ENCODE measurements around the gene IER5. TPM values are rescaled to one million over a fixed set of nuclear protein-coding genes. Genes with fewer than 3 reads are reported as not detected.

The IER5 gene
- total and polyA plus RNA-seq, 9 of the 15 experiments (the other 6 are each of a cell fraction or from before 2014, with no cell fraction given) = 2.4 to 32.1 (median 12.0) TPM

DNA sequence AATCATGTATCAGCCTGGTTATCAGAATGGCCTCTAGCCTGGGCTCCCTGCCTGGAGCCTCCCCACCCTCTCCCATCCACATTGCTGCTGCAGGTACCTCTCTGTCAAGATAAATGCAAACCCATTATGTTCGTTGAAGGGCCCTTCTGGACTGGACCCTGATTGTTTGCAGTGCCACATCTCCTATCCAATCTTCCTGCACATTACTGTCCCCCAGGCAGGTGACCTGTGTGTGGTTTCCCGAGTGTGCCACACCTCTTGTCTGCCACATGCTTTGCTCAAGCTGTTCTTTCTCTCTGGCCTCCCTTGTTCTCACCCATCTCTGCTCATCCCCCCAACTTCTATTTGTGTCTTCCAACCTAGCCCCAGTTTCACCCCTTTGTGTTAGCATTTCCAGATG, 32.4 kb downstream of the IER5 start (continued):
- no peak for TF ChIP-seq GABPB2 (CRISPR knock-in tag; conservative IDR thresholded peaks at IDR 0.05)

DNA sequence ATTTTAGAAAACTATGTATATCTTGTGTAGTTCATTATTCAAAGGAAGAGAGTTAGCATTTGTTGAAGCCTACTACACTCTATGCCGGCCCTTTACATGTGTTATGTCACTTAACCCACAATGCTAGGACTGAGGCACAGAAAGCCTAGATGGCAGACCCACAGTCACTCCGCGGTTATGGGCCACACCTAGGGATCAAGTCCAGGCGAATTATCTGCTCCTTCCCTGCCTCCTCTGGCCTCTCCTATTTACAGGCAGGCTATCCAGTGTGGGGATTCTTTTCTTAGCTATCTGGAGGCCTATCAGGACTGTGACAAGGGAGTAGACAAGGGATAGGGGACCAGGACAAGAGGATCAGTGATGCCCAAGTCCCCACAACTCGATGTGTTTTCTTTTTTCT, 33.0 kb downstream of the IER5 start:
- ChIA-PET POLR2A (no interaction called here), CTCF (ENCODE audit: low intra/inter-chr PET ratio) (no interaction called here)
- in situ Hi-C loops (cut with MboI) = no loop called here
- ATAC-seq (no peak; the same call in 2 of the 3 replicates), FAIRE-seq (no peak), DNase-seq (ENCODE audit: extremely low read depth in 1 of 4, low spot score in 3 of 4) (no peak)
- Histone ChIP-seq H2AFZ (ENCODE audit: low read depth, low read length) (no peak overlapping the region), H3K36me3 (ENCODE audit: control insufficient read depth, insufficient read depth, low read length) (no peaks in the 10 kb centered on the region), H3K9ac (ENCODE audit: insufficient read depth in 1 of 2, low read depth in 2 of 2, low read length in 2 of 2) (peak overlapping the region in 1 of 2 experiments; percentile 3; a peak in 1 of 4 replicates), H3K79me2 (ENCODE audit: control insufficient read depth, insufficient read depth, low read length) (no peaks in the 10 kb centered on the region), H3K4me2 (ENCODE audit: insufficient read depth, low read length) (0 out of 2 replicates have a peak overlapping the region, but pooled peaks have one; percentile 1), H3K4me1 (replicated peaks in 1 of 2; ENCODE audit: control insufficient read depth in 2 of 2, insufficient read depth in 2 of 2, low read length in 2 of 2) (peaks cover 3 to 10% of the 10 kb centered on the region in 2 experiments; a peak in 3 of 5 replicates), H3K9me3 (replicated peaks; ENCODE audit: control insufficient read depth, insufficient read depth, low read depth, low read length) (no peaks in the 10 kb centered on the region; the same call in 1 of the 2 replicates), H3K27me3 (ENCODE audit: control insufficient read depth in 2 of 2, insufficient read depth in 2 of 2, low read length in 2 of 2) (no peaks in the 10 kb centered on the region), H3K27ac (ENCODE audit: extremely low read depth, low read depth, low read length) (no peak overlapping the region), H4K20me1 (replicated peaks; ENCODE audit: control insufficient read depth, insufficient read depth, low read length) (no peaks in the 10 kb centered on the region), H3K4me3 (no peak overlapping the region), H3K9me1 (ENCODE audit: control insufficient read depth, insufficient read depth, low read length) (no peaks in the 10 kb centered on the region)
- intact Hi-C loops (cut with micrococcal nuclease) = no loop called here
- no peak for TF ChIP-seq KDM4B (IDR thresholded peaks at IDR 0.05; ENCODE audit: borderline replicate concordance in 2 of 2, low read depth in 1 of 2)
- TF ChIP-seq SIN3B (IDR thresholded peaks at IDR 0.05; ENCODE audit: low read depth) = no peak
- no peak for TF ChIP-seq EHMT2 (IDR thresholded peaks at IDR 0.05)
- TF ChIP-seq, protein P1, sequence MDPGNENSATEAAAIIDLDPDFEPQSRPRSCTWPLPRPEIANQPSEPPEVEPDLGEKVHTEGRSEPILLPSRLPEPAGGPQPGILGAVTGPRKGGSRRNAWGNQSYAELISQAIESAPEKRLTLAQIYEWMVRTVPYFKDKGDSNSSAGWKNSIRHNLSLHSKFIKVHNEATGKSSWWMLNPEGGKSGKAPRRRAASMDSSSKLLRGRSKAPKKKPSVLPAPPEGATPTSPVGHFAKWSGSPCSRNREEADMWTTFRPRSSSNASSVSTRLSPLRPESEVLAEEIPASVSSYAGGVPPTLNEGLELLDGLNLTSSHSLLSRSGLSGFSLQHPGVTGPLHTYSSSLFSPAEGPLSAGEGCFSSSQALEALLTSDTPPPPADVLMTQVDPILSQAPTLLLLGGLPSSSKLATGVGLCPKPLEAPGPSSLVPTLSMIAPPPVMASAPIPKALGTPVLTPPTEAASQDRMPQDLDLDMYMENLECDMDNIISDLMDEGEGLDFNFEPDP (CRISPR knock-in tag; IDR thresholded peaks at IDR 0.05) = no peak
- no peak for TF ChIP-seq SMAD4 (CRISPR knock-in tag; conservative IDR thresholded peaks at IDR 0.05)
- TF ChIP-seq HDAC8 (tag; IDR thresholded peaks at IDR 0.05) = no peak
- no peak for TF ChIP-seq SMAD2 (IDR thresholded peaks at IDR 0.05; ENCODE audit: low read depth, low read length)
- TF ChIP-seq ZNF3 (CRISPR knock-in tag; IDR thresholded peaks at IDR 0.05) = no peak
- no TSS peak for BruUV-seq (replicated peaks)
- WGBS (ENCODE audit: insufficient coverage, low coverage, missing lambda C conversion rate) = 20% methylated on average over 5 of the region's 5 CpGs
